Testis (tissue), 3 donors: ENCODE results near the gene FAM193B. TPM values are rescaled to one million over a fixed set of nuclear protein-coding genes. Genes with fewer than 3 reads are reported as not detected.

Experiments used
- DNase-seq: peaks from one replicate; pipeline ENCODE4 v3.0.0-alpha.2; 2019
- H3K27ac ChIP-seq, 2 donors: fragments of 200-600 bp; sonication (generic); one replicate each; pipeline ENCODE4 v1.5.1; 2019
- H3K27me3 ChIP-seq: fragments of 200-600 bp; sonication (generic); one replicate; pipeline ENCODE4 v1.5.1; 2019
- H3K36me3 ChIP-seq: fragments of 200-600 bp; sonication (generic); one replicate; pipeline ENCODE4 v1.5.1; 2017; ENCODE audit warnings: low read depth; ENCODE audit errors: missing control alignments
- H3K4me1 ChIP-seq: fragments of 200-600 bp; sonication (generic); one replicate; pipeline ENCODE4 v1.5.1; 2019
- H3K4me3 ChIP-seq, 2 donors: fragments of 200-600 bp; sonication (generic); one replicate each; pipeline ENCODE4 v1.5.1; 2017 to 2019
- H3K9me3 ChIP-seq: fragments of 200-600 bp; sonication (generic); one replicate; pipeline ENCODE4 v1.5.1; 2017
- CTCF ChIP-seq, 3 experiments: fragments of 450-650 bp in 2 of 3; fragments of 200-600 bp in 1 of 3; sonication (generic) in 1 of 3; IDR thresholded peaks; one replicate each; pipeline ENCODE4 v1.5.1; 2016 to 2019; ENCODE audit warnings: antibody characterized with exemption in 3 of 3, mild to moderate bottlenecking in 2 of 3, moderate library complexity in 1 of 3
- POLR2A ChIP-seq: fragments of 450-650 bp; IDR thresholded peaks from one replicate; pipeline ENCODE4 v1.6.1; 2017; ENCODE audit warnings: antibody characterized with exemption, mild to moderate bottlenecking, moderate library complexity
- WGBS, 2 donors: methylation state at CpG; one replicate each; pipeline ENCODE4 v1.1.5; 2018; 5-methylcytosine and 5-hydroxymethylcytosine counted together
- intact Hi-C: fragments of 100-400 bp; cut with DNase I; formaldehyde crosslinking; loops from one replicate; pipeline ENCODE4 v1.15.1; 2023; ENCODE audit warnings: low total_unique reads
- polyA plus RNA-seq: library from polyadenylated mRNA; stranded (reverse); fragments of 350-450 nt; fragmentation: Illumina TruSeq; extraction: RNeasy Lipid Tissue Mini Kit (QIAGEN cat#74804); gene quantifications from one replicate; pipeline ENCODE4 v1.2.3, GENCODE V29; 2014; ENCODE audit warnings: low read depth, low replicate concordance; ENCODE audit not compliant: insufficient read depth
- total RNA-seq, 2 donors: library from RNA; depleted of rRNA; stranded (reverse); fragments of >200 nt; gene quantifications; one replicate each; pipeline ENCODE4 v1.2.3, GENCODE V29; 2016

Gene FAM193B
- total and polyA plus RNA-seq, 3 donors from 2014 or later = 81.3 to 157 (median 111) TPM

DNA sequence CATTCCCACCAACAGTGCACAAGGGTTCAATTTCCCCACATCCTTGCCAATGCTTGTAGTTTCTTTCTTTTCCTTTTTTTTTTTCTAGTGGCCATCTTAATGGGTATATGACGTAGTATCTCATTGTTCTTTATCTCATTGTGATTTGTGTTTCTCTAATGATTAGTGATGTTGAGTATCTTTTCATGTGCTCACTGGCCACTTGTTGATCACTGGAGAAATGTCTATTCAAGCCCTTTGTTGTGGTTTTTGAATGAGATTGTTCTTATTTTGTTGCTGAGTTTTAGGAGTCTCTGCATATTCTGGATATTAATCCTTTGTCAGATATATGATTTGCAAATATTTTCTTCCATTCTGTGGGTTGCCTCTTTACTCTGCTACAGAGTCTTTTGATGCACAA, 36.0 kb upstream of the FAM193B start:
- WGBS, 2 donors = 70 to 84% methylated on average over 1 of the region's 1 CpG
- intact Hi-C loops = no loop called here
- H3K4me3 ChIP-seq = no peak overlapping the region
- no peak for DNase-seq
- no peaks in the 10 kb centered on the region for H3K36me3 ChIP-seq
- no peaks in the 10 kb centered on the region for H3K9me3 ChIP-seq
- TF ChIP-seq CTCF (IDR thresholded peaks at IDR 0.05) (no peak), POLR2A (no peak)
- no peak overlapping the region for H3K27ac ChIP-seq
- peaks cover 14% of the 10 kb centered on the region for H3K4me1 ChIP-seq
- H3K27me3 ChIP-seq = no peaks in the 10 kb centered on the region

DNA sequence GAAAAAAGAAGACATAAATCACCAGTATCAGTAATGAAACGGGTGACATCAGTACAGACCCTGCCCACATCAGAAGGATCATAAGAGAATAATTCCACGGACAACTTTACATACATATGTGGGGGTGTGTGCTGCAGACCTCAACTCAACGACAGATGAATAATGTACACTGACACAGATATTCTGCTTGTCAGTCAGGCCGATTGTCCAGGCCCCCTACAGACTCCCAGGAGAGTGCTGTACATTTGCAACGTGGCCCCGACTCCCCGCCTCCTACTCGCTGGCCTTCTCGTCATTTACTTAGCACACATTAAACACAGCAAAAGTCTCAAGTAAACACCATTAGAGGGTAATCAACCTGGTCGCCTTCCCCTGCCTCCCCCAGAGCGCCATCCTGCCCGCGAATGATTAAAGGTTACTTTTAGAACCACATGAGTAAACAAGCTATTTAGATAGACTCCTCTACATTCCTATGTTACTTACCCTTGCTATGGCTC, 34.1 kb upstream of the FAM193B start:
- no peak for TF ChIP-seq POLR2A
- TF ChIP-seq CTCF (IDR thresholded peaks at IDR 0.05) = no peak
- no peak overlapping the region for H3K4me3 ChIP-seq
- no peaks in the 10 kb centered on the region for H3K9me3 ChIP-seq
- intact Hi-C loops = no loop called here
- H3K36me3 ChIP-seq = no peaks in the 10 kb centered on the region
- peaks cover 11% of the 10 kb centered on the region for H3K4me1 ChIP-seq
- peak; percentile 21 for DNase-seq
- no peak overlapping the region for H3K27ac ChIP-seq
- no peaks in the 10 kb centered on the region for H3K27me3 ChIP-seq
- whole genome bisulfite sequencing, 2 donors = 32 to 34% methylated on average over 13 of the region's 13 CpGs

DNA sequence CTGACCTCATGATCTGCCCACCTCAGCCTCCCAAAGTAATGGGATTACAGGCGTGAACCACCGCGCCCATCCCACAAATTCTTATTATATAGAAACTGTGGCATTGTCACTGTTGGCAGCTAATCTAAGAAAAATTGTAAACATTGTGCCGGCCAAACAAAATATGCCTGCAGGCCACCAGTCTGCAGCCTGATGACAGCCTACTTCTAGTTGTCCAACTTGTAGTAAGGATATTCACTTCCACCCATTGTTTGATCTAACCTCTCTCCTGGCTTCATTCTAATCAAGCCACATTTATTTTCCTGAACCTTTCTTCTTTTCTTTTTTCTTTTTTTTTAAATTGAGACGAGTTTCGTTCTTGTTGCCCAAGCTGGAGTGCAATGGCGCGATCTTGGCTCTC, 24.0 kb upstream of the FAM193B start:
- no peaks in the 10 kb centered on the region for H3K36me3 ChIP-seq
- intact Hi-C loops = no loop called here
- no peak for TF ChIP-seq CTCF (IDR thresholded peaks at IDR 0.05)
- no peak for TF ChIP-seq POLR2A
- no peaks in the 10 kb centered on the region for H3K27me3 ChIP-seq
- no peak overlapping the region for H3K27ac ChIP-seq
- no peak for DNase-seq
- H3K4me3 ChIP-seq = no peak overlapping the region
- 94 to 97% methylated on average over 8 of the region's 8 CpGs for WGBS, 2 donors
- no peaks in the 10 kb centered on the region for H3K4me1 ChIP-seq
- no peaks in the 10 kb centered on the region for H3K9me3 ChIP-seq

DNA sequence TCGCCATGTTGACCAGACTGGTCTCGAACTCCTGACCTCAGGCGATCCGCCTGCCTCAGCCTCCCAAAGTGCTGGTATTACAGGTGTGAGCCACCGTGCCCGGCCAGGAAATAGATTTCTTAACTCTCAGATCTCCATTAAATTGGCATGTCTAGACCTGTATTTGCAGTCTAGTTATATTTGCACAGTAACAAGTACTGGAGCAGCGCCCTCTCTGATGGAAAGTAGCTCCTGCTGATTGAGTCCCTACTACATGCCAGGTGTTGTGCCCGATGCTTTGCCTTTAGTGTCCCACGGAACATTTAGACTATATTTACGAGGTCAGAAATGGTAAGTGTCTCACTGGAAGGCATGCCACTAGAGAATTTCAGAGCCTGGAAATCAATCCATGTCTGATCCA, 21.8 kb upstream of the FAM193B start:
- Histone ChIP-seq H3K4me3 (no peak overlapping the region), H3K36me3 (no peaks in the 10 kb centered on the region), H3K9me3 (no peaks in the 10 kb centered on the region), H3K4me1 (no peaks in the 10 kb centered on the region), H3K27ac (no peak overlapping the region), H3K27me3 (no peaks in the 10 kb centered on the region)
- intact Hi-C loops = no loop called here
- 87 to 92% methylated on average over 10 of the region's 10 CpGs for WGBS, 2 donors
- no peak for TF ChIP-seq CTCF (IDR thresholded peaks at IDR 0.05)
- TF ChIP-seq POLR2A = no peak
- no peak for DNase-seq

DNA sequence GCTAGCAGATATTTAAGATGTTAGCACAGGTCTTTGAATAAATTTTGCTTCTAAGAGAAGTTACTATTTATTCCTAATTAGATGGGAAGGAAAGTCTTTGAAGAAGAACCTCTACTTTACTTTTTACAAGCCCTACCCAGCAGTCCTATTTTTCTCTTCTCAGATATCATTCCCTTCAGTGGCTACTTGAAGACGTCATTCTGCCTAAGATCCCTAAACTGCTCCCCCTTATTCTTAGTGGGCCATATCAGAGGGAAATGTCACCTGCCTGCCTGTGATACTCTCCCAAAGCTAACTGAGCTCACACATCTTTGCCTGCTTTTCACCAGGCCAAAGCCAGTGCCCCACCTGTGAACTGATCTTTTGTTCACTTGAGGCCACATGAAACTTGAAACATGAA, 21.1 kb upstream of the FAM193B start:
- H3K4me1 ChIP-seq = no peaks in the 10 kb centered on the region
- no peaks in the 10 kb centered on the region for H3K9me3 ChIP-seq
- DNase-seq = no peak
- H3K27me3 ChIP-seq = no peaks in the 10 kb centered on the region
- 65 to 68% methylated on average over 1 of the region's 1 CpG for WGBS, 2 donors
- no peak for TF ChIP-seq POLR2A
- no peak for TF ChIP-seq CTCF (IDR thresholded peaks at IDR 0.05)
- H3K27ac ChIP-seq = no peak overlapping the region
- H3K36me3 ChIP-seq = no peaks in the 10 kb centered on the region
- no peak overlapping the region for H3K4me3 ChIP-seq
- intact Hi-C loops = no loop called here
